DND-41 (cell line): Measurements from ENCODE around the gene DNAJC15.
A peak's percentile ranks its signal among the peaks of the same experiment; 100 is the strongest.

ENCODE experiments used
- ATAC-seq: fragments of 200-7000 bp; cut with Tn5 transposase; 3 replicates; pipeline ENCODE4 v1.9.1; 2021; ENCODE audit warnings: low read depth; ENCODE audit not compliant: insufficient read depth
- DNase-seq: peaks from one replicate; pipeline ENCODE4 v3.0.0-alpha.2; 2020
- H2AFZ ChIP-seq: 2 replicates; pipeline ENCODE4 v1.6.0; 2012; ENCODE audit warnings: low read depth, low read length
- H3K27ac ChIP-seq: 2 replicates; pipeline ENCODE4 v1.5.1; 2012; ENCODE audit warnings: low read length, inconsistent platforms
- H3K27me3 ChIP-seq: fragments of 200-600 bp; sonication (generic); 2 replicates; pipeline ENCODE4 v1.6.0; 2012; ENCODE audit warnings: low read length, mild to moderate bottlenecking, inconsistent platforms; ENCODE audit not compliant: insufficient read depth, poor library complexity
- H3K36me3 ChIP-seq: 2 replicates; pipeline ENCODE4 v1.5.1; 2012; ENCODE audit warnings: low read length, inconsistent platforms; ENCODE audit not compliant: insufficient read depth
- H3K4me1 ChIP-seq: 2 replicates; pipeline ENCODE4 v1.5.1; 2012; ENCODE audit warnings: mild to moderate bottlenecking, low read length; ENCODE audit not compliant: insufficient read depth
- H3K4me2 ChIP-seq: 2 replicates; pipeline ENCODE4 v1.6.0; 2012; ENCODE audit warnings: mild to moderate bottlenecking, moderate library complexity, low read length, inconsistent platforms; ENCODE audit not compliant: insufficient read depth
- H3K4me3 ChIP-seq, 2 experiments: fragments of 200-600 bp in 1 of 2; shearing (Covaris generic) in 1 of 2; 2 replicates each; pipeline ENCODE4 v1.5.1; 2012 to 2016; ENCODE audit warnings: inconsistent platforms in 2 of 2, low read length in 2 of 2, mild to moderate bottlenecking in 2 of 2, low read depth in 1 of 2, moderate library complexity in 1 of 2
- H3K79me2 ChIP-seq: 2 replicates; pipeline ENCODE4 v1.6.0; 2012; ENCODE audit warnings: low read length, inconsistent platforms; ENCODE audit not compliant: insufficient read depth
- H3K9ac ChIP-seq: 2 replicates; pipeline ENCODE4 v1.6.0; 2012; ENCODE audit warnings: low read depth, mild to moderate bottlenecking, inconsistent platforms, low read length, moderate library complexity
- H3K9me3 ChIP-seq: 2 replicates; pipeline ENCODE4 v1.5.1; 2012; ENCODE audit warnings: low read length, moderate library complexity, mild to moderate bottlenecking, inconsistent platforms; ENCODE audit not compliant: insufficient read depth, severe bottlenecking
- H4K20me1 ChIP-seq: 2 replicates; pipeline ENCODE4 v1.6.0; 2012; ENCODE audit warnings: low read length; ENCODE audit not compliant: insufficient read depth
- EZH2 ChIP-seq: IDR thresholded peaks from 3 replicates; pipeline ENCODE4 v1.6.1; 2012; ENCODE audit warnings: borderline replicate concordance, low read depth, mild to moderate bottlenecking, moderate library complexity, low read length, inconsistent platforms; ENCODE audit not compliant: severe bottlenecking
- TF ChIP-seq, protein P1 (sequence below): IDR thresholded peaks from 2 replicates; pipeline ENCODE4 v1.5.1; 2012; ENCODE audit warnings: borderline replicate concordance, low read length, moderate library complexity, mild to moderate bottlenecking; ENCODE audit not compliant: poor library complexity, severe bottlenecking; ENCODE audit errors: extremely low read depth

The DNAJC15 gene

DNA sequence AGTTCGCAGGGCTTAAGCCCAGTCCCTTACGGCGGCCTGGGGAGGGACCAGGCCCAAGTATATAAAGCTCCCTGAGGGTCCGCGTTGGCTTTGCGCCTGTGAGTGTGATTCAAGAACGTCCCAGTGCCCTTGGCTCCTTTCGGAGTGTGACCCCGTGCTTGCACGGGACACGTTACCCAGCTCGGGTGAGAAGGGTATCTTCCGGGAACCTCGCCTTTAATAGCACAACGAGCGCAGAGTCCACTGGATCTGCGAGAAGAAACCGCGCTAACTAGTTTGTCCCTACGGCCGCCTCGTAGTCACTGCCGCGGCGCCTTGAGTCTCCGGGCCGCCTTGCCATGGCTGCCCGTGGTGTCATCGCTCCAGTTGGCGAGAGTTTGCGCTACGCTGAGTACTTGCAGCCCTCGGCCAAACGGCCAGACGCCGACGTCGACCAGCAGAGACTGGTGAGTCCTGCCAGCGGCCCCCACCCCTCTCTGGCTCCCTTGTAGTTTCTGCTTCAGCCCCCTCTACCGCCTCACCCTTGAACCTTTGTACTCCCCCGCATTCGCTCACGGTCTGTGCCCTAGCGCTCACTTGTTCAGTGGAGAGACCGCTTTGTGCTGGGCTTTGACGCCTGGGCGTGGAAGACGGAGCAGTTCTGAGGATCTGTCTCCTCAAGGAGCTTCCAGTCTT is at the start of gene DNAJC15:
Gene DNAJC15, plus strand, starts transcription at position 298 of the 675 bp plus-strand sequence. Its CDS starts 41 bp downstream, at position 339.
- H4K20me1 ChIP-seq, result no peaks in the 10 kb centered on the region
- H3K79me2 ChIP-seq, result peaks cover 13% of the 10 kb centered on the region; the same call in 1 of the 2 replicates
- peak within 1 kb of the TSS; percentile 88 for H2AFZ ChIP-seq
- TF ChIP-seq, protein P1, sequence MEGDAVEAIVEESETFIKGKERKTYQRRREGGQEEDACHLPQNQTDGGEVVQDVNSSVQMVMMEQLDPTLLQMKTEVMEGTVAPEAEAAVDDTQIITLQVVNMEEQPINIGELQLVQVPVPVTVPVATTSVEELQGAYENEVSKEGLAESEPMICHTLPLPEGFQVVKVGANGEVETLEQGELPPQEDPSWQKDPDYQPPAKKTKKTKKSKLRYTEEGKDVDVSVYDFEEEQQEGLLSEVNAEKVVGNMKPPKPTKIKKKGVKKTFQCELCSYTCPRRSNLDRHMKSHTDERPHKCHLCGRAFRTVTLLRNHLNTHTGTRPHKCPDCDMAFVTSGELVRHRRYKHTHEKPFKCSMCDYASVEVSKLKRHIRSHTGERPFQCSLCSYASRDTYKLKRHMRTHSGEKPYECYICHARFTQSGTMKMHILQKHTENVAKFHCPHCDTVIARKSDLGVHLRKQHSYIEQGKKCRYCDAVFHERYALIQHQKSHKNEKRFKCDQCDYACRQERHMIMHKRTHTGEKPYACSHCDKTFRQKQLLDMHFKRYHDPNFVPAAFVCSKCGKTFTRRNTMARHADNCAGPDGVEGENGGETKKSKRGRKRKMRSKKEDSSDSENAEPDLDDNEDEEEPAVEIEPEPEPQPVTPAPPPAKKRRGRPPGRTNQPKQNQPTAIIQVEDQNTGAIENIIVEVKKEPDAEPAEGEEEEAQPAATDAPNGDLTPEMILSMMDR, result peak; percentile 23
- TF ChIP-seq EZH2, result no peak
- DNase-seq, result peak; percentile 73
- H3K4me2 ChIP-seq, result peak within 1 kb of the TSS; percentile 61
- peak within 1 kb of the TSS; percentile 73 for H3K27ac ChIP-seq
- ATAC-seq, result peak; percentile 95
- H3K9ac ChIP-seq, result peak within 1 kb of the TSS; percentile 58
- H3K4me1 ChIP-seq, result peaks cover 17% of the 10 kb centered on the region
- H3K36me3 ChIP-seq, result no peaks in the 10 kb centered on the region
- H3K27me3 ChIP-seq, result no peaks in the 10 kb centered on the region
- peak within 1 kb of the TSS; percentile 27 to 66; a peak in 3 of 4 replicates for H3K4me3 ChIP-seq
- H3K9me3 ChIP-seq, result no peaks in the 10 kb centered on the region

- Histone ChIP-seq H3K4me2 (no peak overlapping the region), H3K9ac (no peak overlapping the region), H3K4me3 (no peak overlapping the region), H3K36me3 (no peaks in the 10 kb centered on the region), H2AFZ (no peak overlapping the region), H4K20me1 (no peaks in the 10 kb centered on the region), H3K27me3 (no peaks in the 10 kb centered on the region), H3K9me3 (no peaks in the 10 kb centered on the region), H3K27ac (no peak overlapping the region), H3K4me1 (no peaks in the 10 kb centered on the region), H3K79me2 (no peaks in the 10 kb centered on the region)
- ATAC-seq, result no peak
- no peak for DNase-seq
- TF ChIP-seq, protein P1, result no peak
- no peak for TF ChIP-seq EZH2
Observed at GRCh38 chr13:42976066-42976465, 47.3 kb upstream of the DNAJC15 start.

DNA sequence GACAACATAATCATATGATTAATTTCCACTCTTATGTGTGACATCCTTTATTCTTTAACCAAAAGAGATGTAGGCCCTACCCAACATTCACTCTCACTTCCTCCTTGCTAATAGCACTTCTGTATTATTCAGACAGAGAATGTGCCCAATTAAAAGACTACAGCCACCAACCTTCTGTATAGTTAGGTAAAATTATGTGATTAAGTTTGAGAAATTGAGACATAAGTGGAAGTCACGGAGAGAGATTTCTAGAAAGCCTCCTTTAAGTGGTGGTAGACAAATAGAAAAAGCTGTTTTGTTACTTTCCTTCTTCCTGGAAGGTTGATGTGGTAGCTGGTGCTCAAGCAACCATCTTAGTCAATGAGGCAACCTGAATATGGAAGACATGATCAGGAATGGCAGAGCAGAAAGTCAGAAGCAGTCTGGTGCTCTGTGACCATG is 46.1 kb upstream of the DNAJC15 start:
- DNase-seq, result no peak
- no peaks in the 10 kb centered on the region for H3K27me3 ChIP-seq
- no peak overlapping the region for H3K9ac ChIP-seq
- no peaks in the 10 kb centered on the region for H4K20me1 ChIP-seq
- no peak for TF ChIP-seq EZH2
- TF ChIP-seq, protein P1, result no peak
- no peaks in the 10 kb centered on the region for H3K36me3 ChIP-seq
- no peak for ATAC-seq
- H3K9me3 ChIP-seq, result no peaks in the 10 kb centered on the region
- H3K4me1 ChIP-seq, result no peaks in the 10 kb centered on the region
- no peak overlapping the region for H3K4me3 ChIP-seq
- H2AFZ ChIP-seq, result no peak overlapping the region
- no peaks in the 10 kb centered on the region for H3K79me2 ChIP-seq
- H3K27ac ChIP-seq, result no peak overlapping the region
- no peak overlapping the region for H3K4me2 ChIP-seq
